Esophagus squamous epithelium (tissue), 4 donors: ENCODE data around the gene ADCK1.

ENCODE experiments used
- CTCF ChIP-seq, 6 experiments: fragments of 450-650 bp in 4 of 6; fragments of 200-600 bp in 2 of 6; sonication (generic) in 2 of 6; IDR thresholded peaks; one replicate each; pipeline ENCODE4 v1.5.1; 2016 to 2019; ENCODE audit warnings: antibody characterized with exemption in 6 of 6, mild to moderate bottlenecking in 4 of 6, moderate library complexity in 4 of 6
- POLR2A ChIP-seq, 4 donors: fragments of 450-650 bp; IDR thresholded peaks; one replicate each; pipeline ENCODE4 v1.6.1; 2017; ENCODE audit warnings: antibody characterized with exemption in 4 of 4, mild to moderate bottlenecking in 4 of 4, moderate library complexity in 3 of 4

- TF ChIP-seq CTCF (IDR thresholded peaks at IDR 0.05) (no peak), POLR2A (IDR thresholded peaks at IDR 0.05) (no peak)
Measured at GRCh38 chr14:77889971-77890442, 90.1 kb downstream of the ADCK1 start.
